Melanocyte of skin (primary cell): Measurements from ENCODE around the gene AKR7A2. TPM values are rescaled to one million over a fixed set of nuclear protein-coding genes. Genes with fewer than 3 reads are reported as not detected.

ENCODE experiments used
- small RNA-seq, 2 donors: library from RNA; depleted of rRNA; stranded (forward); fragments of <200 nt; gene quantifications; one replicate each; pipeline ENCODE3, GENCODE V24; 2012
- total RNA-seq, 2 donors: library from RNA; depleted of rRNA; stranded (reverse); fragments of >200 nt; gene quantifications; 2 replicates each; pipeline ENCODE4 v1.2.3, GENCODE V29; 2012

Gene AKR7A2
- 10 to 100 TPM; 68.9 to 71.6 TPM for total RNA-seq

DNA sequence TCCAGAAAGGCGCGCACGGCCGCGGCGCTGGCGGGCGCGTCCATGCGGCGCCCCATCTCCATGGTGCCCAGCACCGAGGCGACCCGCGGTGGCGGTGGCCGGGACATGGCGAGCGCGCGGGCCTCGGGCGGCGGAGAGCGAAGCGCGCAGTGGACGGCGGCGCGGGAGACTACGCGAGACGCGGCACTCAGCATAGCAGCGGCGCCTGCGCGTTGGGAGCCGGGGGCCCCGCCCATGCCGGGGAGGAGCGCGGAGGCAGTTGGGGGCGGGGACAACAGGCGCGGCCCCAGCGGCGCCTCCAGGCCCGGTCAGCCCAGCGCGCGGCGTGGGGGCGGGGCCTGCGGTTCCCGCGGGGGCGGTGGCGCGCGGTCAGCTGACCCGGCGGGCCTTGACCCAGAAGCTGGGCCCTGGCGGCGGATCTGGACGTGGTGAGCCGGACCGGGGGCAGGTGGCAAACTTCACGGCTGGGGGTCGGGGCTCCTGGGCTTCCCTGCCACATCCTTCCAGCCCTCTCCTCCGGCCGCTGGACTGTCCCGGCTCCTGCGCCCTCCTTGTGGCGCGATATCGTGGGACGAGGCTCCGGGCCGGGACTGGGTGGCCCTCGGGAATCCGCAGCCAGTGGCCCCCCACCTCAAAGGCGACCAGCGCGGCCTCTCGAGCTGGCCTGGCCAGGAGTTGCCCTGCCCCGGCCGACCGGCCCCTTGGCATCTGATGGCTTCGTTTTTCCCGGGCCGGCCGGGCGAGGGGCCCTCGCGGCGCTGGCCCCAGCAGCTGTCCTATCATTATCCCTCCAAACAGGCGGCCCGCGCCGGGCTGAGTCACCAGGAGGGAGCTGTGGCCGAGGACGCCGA, at the start of gene AKR7A2, which contains the start of gene SLC66A1:
AKR7A2 (minus strand) TSS at position 214 of the 851 bp plus-strand sequence; CDS start at position 194, 20 bp downstream.
SLC66A1 (plus strand) TSS at position 396 of the 851 bp plus-strand sequence. CDS start 5,352 bp downstream, outside the sequence.

DNA sequence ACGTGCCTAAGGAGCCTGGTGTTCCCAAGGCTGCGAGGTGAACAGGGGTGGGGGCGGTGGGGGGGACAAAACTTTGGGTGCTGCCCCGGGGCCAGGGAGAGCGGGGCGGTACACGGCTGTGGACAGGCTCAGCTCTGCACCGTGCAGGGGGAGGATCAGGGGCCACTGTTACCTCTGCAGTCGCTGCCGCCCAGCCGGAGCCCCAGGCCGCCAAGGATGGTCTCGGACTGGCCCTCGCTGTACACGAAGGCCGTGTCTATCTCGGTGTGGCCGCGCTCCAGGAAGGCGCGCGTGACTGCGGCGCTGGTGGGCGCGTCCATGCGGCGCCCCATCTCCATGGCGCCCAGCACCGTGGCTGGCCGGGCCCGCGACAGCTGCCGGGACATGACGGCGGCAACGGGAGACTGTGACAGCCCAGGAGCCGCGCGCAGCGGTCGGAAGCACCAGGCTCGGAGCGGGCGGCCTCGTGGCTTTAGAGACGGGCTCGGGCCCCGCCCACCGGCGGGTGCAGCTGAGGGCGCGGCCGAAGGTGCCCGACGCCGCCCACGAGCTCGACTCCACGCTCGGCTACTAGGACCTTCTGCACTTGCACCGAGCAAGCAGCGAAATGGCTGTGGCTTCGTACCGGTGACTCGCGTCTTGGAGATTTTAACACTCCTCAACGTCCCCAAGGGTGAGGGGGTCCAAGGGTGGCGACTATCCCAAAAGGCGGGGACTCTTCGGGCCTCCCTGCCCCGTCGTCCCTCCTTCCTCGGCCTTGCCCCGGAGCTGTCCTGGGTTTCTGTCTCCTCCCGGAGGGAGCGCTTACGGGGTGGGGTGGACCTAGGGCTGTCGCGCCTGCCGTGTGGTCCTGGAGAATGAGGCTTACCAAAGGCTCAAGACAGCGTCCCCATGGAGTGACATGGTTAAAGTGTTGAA, 23.4 kb downstream of the AKR7A2 start, which contains the start of gene AKR7A3:
AKR7A3 (minus strand) TSS at position 447 of the 918 bp plus-strand sequence; CDS start at position 386, 61 bp downstream.

Small RNA genes within 50 kb of the gene (small RNA-seq; reads per million reads assigned to genes)
- 0.04 to 0.23 reads per million in 2 donors for gene RNU6-1099P

Other genes starting within 250 kb of the AKR7A2 start
- gene UBR4, start 101.9 kb downstream of the AKR7A2 start, total RNA-seq, result 100 to 1,000 TPM; 124 to 127 TPM
- 10 to 100 TPM; 48.2 to 53.6 TPM for gene EMC1, start 60.6 kb downstream of the AKR7A2 start, total RNA-seq
- gene MRTO4, start 60.3 kb downstream of the AKR7A2 start, total RNA-seq, result 10 to 100 TPM; 15.8 to 49.0 TPM
- under 1 TPM; 0.33 to 0.69 TPM for gene AKR7A3, start 23.4 kb downstream of the AKR7A2 start, total RNA-seq
- gene SLC66A1, start 182 bp upstream of the AKR7A2 start, total RNA-seq, result 10 to 100 TPM; 37.9 to 39.3 TPM
- 100 to 1,000 TPM; 121 to 125 TPM for gene CAPZB, start 173.4 kb upstream of the AKR7A2 start, total RNA-seq